ENCODE data around the gene LY6G6D.

Gene LY6G6D

DNA sequence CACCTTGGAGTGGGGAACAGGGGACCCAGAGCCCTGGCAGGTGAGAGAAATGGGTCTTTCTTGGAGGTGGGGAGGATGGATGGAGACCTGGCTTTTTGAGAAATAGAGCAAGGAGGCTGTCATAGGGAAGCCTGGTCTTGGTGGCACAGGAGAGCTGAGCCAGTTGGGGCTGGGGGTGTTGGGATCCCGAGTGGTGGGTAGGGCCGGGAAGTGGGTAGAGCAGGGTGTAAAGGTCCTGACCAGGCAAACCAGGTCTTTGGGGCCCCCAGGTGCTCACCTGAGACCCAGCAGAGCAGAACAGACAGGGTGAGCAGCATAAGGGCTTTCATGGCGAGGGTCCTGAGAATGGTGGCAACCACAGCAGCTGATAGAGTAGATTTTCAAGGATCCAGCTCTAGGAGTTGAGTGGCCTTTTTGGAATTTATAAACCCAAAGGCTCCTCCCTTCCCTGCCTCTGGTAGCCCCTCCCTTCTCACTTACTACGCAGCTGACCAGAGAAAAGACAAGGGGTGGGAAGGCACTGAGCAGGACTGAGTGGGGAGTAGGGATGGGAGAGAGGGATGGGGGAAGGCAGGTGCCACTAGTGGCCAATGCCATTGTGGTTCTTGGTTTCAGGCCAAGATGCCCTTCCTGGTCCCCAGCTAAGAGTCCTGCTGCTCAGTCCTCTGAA is 6.3 kb downstream of the LY6G6D start, which contains the start of gene LY6G6C:
LY6G6C (minus strand) TSS at position 396 of the 670 bp plus-strand sequence; CDS start at position 329, 67 bp downstream.
- no peak for DNase-seq

DNA sequence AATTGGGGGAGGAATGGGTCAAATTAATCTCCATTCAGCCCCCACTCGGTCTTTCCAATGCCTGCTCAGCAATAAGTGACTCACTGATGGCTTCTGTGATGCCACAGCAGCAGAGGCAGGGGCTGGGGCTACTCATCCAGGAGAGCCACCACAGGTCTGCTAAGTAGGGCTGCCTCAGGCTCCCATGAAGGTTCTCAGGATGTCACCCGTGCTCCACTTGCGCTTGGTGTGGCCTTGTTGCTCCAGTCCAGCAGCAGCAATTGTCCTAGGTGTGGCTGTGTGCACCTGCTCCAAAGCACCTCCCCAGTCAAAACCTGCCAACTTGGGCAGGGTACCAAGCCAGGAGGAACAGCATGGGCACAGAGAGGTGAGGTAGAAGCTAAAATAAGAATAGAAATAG is 7.0 kb downstream of the LY6G6D start:
- DNase-seq, result no peak

GRCh38 chr6:31723245-31723979 is 8.3 kb downstream of the LY6G6D start, which contains the start of gene MPIG6B:
TSS of gene MPIG6B (plus strand) at chr6:31723373. CDS start at chr6:31723384, 11 bp downstream.
- no peak for DNase-seq

- DNase-seq, result no peak
Measured at GRCh38 chr6:31723980-31724691, 9.0 kb downstream of the LY6G6D start.

DNA sequence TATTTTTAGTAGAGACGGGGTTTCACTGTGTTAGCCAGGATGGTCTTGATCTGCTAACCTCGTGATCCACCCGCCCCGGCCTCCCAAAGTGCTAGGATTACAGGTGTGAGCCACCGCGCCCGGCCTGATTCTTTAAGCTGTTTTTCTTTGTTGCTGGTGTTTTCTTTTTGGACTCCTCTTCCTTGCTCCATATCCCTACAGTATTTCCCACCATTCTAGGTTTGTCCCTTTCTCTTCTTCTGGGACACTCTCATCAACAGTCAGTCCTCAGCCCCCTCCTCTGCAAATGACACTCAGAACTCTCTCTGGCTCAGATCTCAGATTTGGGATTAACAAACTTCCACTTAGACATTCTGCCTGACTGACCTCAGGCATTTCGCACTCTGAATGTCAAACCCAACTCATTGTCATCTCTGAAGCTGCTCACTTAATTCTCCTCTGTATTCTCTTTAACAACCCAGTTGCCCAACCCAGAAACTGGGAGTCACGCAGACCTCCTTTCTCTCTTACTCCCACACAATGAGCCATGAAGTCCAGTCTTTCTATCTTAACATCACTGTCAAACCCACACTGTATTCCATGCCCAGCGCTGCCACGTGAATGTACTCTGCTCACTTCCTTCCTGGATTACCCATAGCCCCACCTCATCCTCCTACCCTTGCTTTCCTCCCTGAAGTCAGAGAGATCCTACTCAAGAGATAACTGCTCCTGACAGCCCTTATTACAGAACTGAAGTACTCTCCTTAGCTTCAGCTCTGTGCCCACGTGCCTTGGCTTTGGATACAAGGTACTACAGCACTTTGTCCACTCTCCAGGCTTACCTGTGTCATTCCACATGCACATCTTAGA is 10.6 kb downstream of the LY6G6D start:
- DNase-seq, result no peak

DNA sequence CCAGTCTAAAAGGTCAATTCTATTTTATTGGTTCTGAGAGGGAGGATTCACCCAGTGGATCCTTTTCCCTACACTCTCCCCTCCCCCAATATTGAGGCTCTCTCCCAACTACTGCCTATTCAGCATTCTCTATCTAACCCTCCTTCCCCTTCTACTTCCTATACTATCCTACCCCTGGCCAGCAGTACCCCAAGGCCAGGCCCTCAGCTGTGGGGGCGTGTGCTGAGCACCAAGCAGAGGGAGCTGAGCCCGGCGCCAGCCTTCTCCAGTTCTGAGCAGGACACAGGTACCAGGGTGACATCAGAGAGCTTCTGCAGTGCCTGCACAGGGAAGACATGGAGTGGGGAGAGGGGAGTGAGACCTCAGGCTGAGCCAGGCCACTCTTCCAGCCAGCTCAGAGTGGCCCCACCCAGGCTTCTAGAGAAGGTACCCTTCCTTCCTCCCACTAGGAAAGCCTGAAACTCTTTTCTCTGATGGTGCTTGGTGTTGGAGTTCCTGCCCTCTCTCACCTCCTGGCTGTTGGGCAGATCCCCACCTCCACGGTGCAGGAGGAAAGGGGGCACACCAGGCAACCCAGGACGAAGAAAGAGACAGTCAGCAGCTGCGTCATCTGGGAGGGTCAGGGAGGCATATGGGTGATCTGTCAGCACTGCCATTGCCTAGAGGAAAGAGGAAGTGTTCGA is 12.0 kb downstream of the LY6G6D start:
- DNase-seq, result peak; percentile 26

GRCh38 chr6:31727717-31728671 is 12.8 kb downstream of the LY6G6D start:
- DNase-seq, result no peak

GRCh38 chr6:31728767-31729514 is 13.8 kb downstream of the LY6G6D start, which contains the start of gene DDAH2:
TSS of gene DDAH2 (minus strand) at chr6:31729299. CDS start at chr6:31729161, 138 bp downstream.
- DNase-seq, result no peak

DNA sequence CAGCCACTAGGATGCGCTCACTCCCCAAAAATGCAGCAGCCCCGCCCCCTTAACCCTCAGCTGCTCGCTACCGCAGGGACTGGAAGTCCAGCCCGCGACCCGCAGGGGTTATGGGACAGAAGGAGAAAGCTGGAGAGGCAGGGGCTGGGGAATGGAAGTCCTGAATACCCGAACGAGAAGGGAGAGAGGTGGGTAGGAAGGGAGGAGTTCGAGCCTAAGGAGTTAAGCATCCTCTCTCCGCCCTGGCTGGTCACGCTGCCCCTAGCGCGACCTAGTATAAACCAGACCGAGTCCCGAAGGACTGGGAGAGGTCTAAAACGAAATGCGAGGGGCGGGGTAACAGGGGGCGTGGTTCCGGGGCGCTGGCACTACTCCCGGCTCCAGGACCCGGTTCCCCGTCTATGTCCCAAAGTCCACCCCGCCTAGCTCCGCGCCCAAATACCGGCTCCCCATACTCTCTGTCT is 14.4 kb downstream of the LY6G6D start:
- peak; percentile 82 for DNase-seq

- DNase-seq, result peak; percentile 72
Measured at GRCh38 chr6:31729979-31730630, 15.0 kb downstream of the LY6G6D start.

- DNase-seq, result no peak
Measured at GRCh38 chr6:31730631-31731086, 15.5 kb downstream of the LY6G6D start.

GRCh38 chr6:31732029-31732428 is 16.9 kb downstream of the LY6G6D start:
- DNase-seq, result no peak

DNA sequence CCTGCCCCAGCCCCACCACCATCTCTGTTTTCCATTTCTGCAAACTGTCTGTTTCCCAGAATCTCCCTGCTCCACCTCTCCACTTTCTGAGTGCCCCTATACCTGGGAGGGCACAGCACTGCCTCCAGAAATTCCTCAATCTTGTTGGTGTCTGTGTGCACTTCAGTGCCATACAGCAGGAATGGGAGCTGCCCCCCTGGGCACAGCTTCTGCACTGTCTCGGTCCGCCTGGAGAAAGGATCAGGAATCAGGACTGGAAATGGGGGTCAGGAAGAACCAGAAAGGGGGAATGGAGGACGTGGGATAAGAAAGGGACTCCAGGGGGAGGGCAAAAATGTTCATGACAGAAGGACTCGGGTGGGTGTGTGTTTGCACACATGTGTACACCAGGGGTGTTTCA is 18.6 kb downstream of the LY6G6D start:
- no peak for DNase-seq

DNA sequence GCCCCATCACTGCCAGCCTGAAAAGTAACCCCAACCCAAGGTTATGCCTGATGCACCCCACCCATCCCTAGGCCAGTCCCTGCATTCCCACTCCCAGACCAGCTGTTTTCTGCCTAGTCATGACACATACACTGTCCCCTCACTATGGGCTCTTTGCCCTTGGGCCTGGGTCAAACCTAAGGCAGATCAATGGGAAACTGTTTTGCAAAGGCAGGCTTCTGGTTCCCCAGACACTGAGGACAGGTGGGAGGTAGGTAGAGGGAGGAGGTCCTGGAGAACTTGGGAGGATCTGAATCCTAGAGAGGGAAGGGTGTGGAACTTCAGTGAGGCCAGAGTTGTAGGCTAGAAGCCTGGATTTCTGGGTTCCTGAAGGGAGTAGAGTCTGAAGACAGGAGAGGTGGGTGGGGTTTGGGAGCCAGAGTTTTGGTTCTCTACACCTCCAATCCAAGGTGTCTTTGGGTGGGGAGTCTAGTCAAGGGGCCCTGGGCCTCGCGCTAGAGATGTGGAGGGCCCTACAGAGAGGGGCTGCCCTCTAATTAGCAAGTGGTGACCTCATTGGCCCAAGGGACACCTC is 19.2 kb downstream of the LY6G6D start:
- DNase-seq, result no peak

- DNase-seq, result peak; percentile 57
Measured at GRCh38 chr6:31734821-31735406, 19.8 kb downstream of the LY6G6D start.

GRCh38 chr6:31736021-31736767 is 21.0 kb downstream of the LY6G6D start, which contains the start of gene CLIC1:
TSS of gene CLIC1 (minus strand) at chr6:31736530. CDS start at chr6:31736300, 230 bp downstream.
- DNase-seq, result peak; percentile 88

DNA sequence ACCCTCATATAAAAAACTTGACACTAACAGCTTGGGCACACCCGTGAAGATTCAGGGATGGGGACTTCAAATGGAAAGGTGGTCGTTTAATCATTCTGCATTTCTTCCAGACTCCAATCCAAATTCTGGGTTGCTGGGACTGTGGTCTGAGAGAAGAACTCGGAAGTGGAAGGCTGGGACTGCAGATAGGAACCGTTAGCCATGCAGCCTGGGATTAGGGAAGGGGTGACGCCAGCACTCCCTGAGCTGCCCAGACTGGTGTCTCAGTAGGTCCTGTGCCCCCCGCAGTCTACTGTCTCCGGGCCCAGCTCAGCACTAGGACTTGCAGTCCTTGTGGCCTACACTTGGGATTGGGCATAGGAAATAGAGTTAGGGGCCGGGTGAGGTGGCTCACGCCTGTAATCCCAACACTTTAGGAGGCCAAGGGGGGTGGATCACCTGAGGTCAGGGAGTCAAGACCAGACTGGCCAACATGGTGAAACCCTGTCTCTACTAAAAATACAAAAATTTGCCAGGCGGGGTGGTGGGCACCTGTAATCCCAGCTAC is 21.7 kb downstream of the LY6G6D start:
- DNase-seq, result no peak
